ENCODE results near the gene GTF2H3.

The GTF2H3 gene

GRCh38 chr12:123657211-123657610 is 23.6 kb downstream of the GTF2H3 start:
- TF ChIP-seq FOXM1 (IDR thresholded peaks at IDR 0.05; ENCODE audit: borderline replicate concordance, low read depth) (no peak), CEBPB (IDR thresholded peaks at IDR 0.05) (no peak), RAD21 (IDR thresholded peaks at IDR 0.05; ENCODE audit: low read depth) (no peak), EGR1 (IDR thresholded peaks at IDR 0.05) (no peak), ZBTB7A (IDR thresholded peaks at IDR 0.05; ENCODE audit: low read depth) (no peak), TCF12 (IDR thresholded peaks at IDR 0.05; ENCODE audit: low read depth) (no peak), NFIC (IDR thresholded peaks at IDR 0.05) (no peak), EP300 (IDR thresholded peaks at IDR 0.05; ENCODE audit: borderline replicate concordance) (no peak), CREB1 (IDR thresholded peaks at IDR 0.05; ENCODE audit: low read depth) (no peak), YY1 (IDR thresholded peaks at IDR 0.05; ENCODE audit: low read depth) (no peak), TAF1 (IDR thresholded peaks at IDR 0.05; ENCODE audit: low read depth) (no peak), TEAD4 (IDR thresholded peaks at IDR 0.05) (no peak), REST (IDR thresholded peaks at IDR 0.05; ENCODE audit: low read depth) (no peak)

- TF ChIP-seq RAD21 (IDR thresholded peaks at IDR 0.05; ENCODE audit: low read depth) (no peak), NFIC (IDR thresholded peaks at IDR 0.05) (no peak), CREB1 (IDR thresholded peaks at IDR 0.05; ENCODE audit: low read depth) (no peak), TEAD4 (IDR thresholded peaks at IDR 0.05) (no peak), EGR1 (IDR thresholded peaks at IDR 0.05) (no peak), YY1 (IDR thresholded peaks at IDR 0.05; ENCODE audit: low read depth) (no peak), CEBPB (IDR thresholded peaks at IDR 0.05) (no peak)
Observed at GRCh38 chr12:123659996-123660727, 26.5 kb downstream of the GTF2H3 start.

DNA sequence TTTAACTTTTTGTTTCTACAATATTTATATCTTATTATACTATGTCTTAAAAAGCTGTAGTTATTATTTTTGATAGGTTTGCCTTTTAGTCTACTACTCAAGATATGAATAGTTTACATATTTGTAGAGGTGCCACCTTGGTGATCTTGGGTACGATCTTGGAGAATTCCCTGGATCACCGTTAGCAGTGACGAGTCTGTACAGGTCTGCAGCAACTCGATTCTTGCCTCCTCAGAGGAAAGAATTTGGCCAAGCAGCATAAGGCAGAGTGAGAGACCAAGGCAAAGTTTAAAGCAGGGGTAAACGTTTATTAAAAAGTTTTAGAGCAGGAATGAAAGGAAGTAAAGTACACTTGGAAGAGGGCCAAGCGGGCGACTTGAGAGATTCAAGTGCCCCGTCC is 34.1 kb downstream of the GTF2H3 start:
- TF ChIP-seq ZBTB7A (IDR thresholded peaks at IDR 0.05; ENCODE audit: low read depth) = no peak
- TF ChIP-seq TEAD4 (IDR thresholded peaks at IDR 0.05) = no peak
- TF ChIP-seq CREB1 (IDR thresholded peaks at IDR 0.05; ENCODE audit: low read depth) = no peak
- TF ChIP-seq USF1 (IDR thresholded peaks at IDR 0.05) = no peak
- no peak for TF ChIP-seq EGR1 (IDR thresholded peaks at IDR 0.05)
- TF ChIP-seq CEBPB (IDR thresholded peaks at IDR 0.05) = no peak
- TF ChIP-seq NFIC (IDR thresholded peaks at IDR 0.05) = no peak
- TF ChIP-seq EP300 (IDR thresholded peaks at IDR 0.05; ENCODE audit: borderline replicate concordance) = no peak
- TF ChIP-seq YY1 (IDR thresholded peaks at IDR 0.05; ENCODE audit: low read depth) = no peak
- TF ChIP-seq TCF12 (IDR thresholded peaks at IDR 0.05; ENCODE audit: low read depth) = no peak
- TF ChIP-seq, protein P1, sequence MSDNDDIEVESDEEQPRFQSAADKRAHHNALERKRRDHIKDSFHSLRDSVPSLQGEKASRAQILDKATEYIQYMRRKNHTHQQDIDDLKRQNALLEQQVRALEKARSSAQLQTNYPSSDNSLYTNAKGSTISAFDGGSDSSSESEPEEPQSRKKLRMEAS (IDR thresholded peaks at IDR 0.05) = no peak
- no peak for TF ChIP-seq FOXM1 (IDR thresholded peaks at IDR 0.05; ENCODE audit: borderline replicate concordance, low read depth)
- no peak for TF ChIP-seq TAF1 (IDR thresholded peaks at IDR 0.05; ENCODE audit: low read depth)
- TF ChIP-seq RAD21 (IDR thresholded peaks at IDR 0.05; ENCODE audit: low read depth) = no peak
- TF ChIP-seq REST (IDR thresholded peaks at IDR 0.05; ENCODE audit: low read depth) = no peak

- TF ChIP-seq RAD21 (IDR thresholded peaks at IDR 0.05; ENCODE audit: low read depth) = no peak
- no peak for TF ChIP-seq TCF12 (IDR thresholded peaks at IDR 0.05; ENCODE audit: low read depth)
- peak; percentile 95 for TF ChIP-seq YY1 (IDR thresholded peaks at IDR 0.05; ENCODE audit: low read depth)
- peak; percentile 5; the same call in 1 of the 2 replicates for TF ChIP-seq NFIC (IDR thresholded peaks at IDR 0.05)
- no peak for TF ChIP-seq CEBPB (IDR thresholded peaks at IDR 0.05)
- TF ChIP-seq EP300 (IDR thresholded peaks at IDR 0.05; ENCODE audit: borderline replicate concordance) = 0 out of 2 replicates have a peak, but pooled peaks have one; percentile 11
- no peak; the same call in 1 of the 2 replicates for TF ChIP-seq EGR1 (IDR thresholded peaks at IDR 0.05)
- TF ChIP-seq TAF1 (IDR thresholded peaks at IDR 0.05; ENCODE audit: low read depth) = peak; percentile 82
- TF ChIP-seq TEAD4 (IDR thresholded peaks at IDR 0.05) = no peak
Observed at GRCh38 chr12:123670882-123671728, 37.5 kb downstream of the GTF2H3 start, which contains the start of gene TCTN2. TCTN2 (plus strand) TSS chr12:123671113; CDS start chr12:123671241, 128 bp downstream.

- TF ChIP-seq, protein P1 (IDR thresholded peaks at IDR 0.05) = 0 out of 2 replicates have a peak, but pooled peaks have one; percentile 3
- no peak for TF ChIP-seq CEBPB (IDR thresholded peaks at IDR 0.05)
Observed at GRCh38 chr12:123671876-123672275, 38.2 kb downstream of the GTF2H3 start.
